ENCODE results near the gene KSR2.

The KSR2 gene

GRCh38 chr12:117486840-117487659 is 481.7 kb downstream of the KSR2 start:
- Histone ChIP-seq H3K36me3 (ENCODE audit: insufficient read depth, low read length) (no peaks in the 10 kb centered on the region), H3K9me3 (ENCODE audit: low read length) (no peaks in the 10 kb centered on the region), H3K9ac (ENCODE audit: low read length) (no peak overlapping the region), H3K4me3 (ENCODE audit: low read depth, low read length, poor library complexity, severe bottlenecking) (no peak overlapping the region), H3K9me2 (ENCODE audit: low read depth, low read length) (no peaks in the 10 kb centered on the region), H3K27me3 (ENCODE audit: insufficient read depth, low read length) (0 out of 2 replicates have a peak, but pooled peaks cover 3% of the 10 kb centered on the region), H3K4me2 (ENCODE audit: low read length) (no peak overlapping the region), H3F3A (ENCODE audit: insufficient read depth, low read length) (no peaks in the 10 kb centered on the region), H3K79me2 (ENCODE audit: insufficient read depth, low read length) (no peaks in the 10 kb centered on the region), H4K20me1 (ENCODE audit: insufficient read depth, low read length) (no peaks in the 10 kb centered on the region), H3K27ac (ENCODE audit: low read depth, low read length, poor library complexity, severe bottlenecking) (no peak overlapping the region), H2AFZ (ENCODE audit: low read length) (no peak overlapping the region), H3K4me1 (ENCODE audit: insufficient read depth, low read length, severe bottlenecking) (no peaks in the 10 kb centered on the region)
- TF ChIP-seq EZH2 (IDR thresholded peaks at IDR 0.05; ENCODE audit: borderline replicate concordance, low read length): no peak
- TF ChIP-seq, protein P1, sequence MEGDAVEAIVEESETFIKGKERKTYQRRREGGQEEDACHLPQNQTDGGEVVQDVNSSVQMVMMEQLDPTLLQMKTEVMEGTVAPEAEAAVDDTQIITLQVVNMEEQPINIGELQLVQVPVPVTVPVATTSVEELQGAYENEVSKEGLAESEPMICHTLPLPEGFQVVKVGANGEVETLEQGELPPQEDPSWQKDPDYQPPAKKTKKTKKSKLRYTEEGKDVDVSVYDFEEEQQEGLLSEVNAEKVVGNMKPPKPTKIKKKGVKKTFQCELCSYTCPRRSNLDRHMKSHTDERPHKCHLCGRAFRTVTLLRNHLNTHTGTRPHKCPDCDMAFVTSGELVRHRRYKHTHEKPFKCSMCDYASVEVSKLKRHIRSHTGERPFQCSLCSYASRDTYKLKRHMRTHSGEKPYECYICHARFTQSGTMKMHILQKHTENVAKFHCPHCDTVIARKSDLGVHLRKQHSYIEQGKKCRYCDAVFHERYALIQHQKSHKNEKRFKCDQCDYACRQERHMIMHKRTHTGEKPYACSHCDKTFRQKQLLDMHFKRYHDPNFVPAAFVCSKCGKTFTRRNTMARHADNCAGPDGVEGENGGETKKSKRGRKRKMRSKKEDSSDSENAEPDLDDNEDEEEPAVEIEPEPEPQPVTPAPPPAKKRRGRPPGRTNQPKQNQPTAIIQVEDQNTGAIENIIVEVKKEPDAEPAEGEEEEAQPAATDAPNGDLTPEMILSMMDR (IDR thresholded peaks at IDR 0.05; ENCODE audit: low read length): no peak

DNA sequence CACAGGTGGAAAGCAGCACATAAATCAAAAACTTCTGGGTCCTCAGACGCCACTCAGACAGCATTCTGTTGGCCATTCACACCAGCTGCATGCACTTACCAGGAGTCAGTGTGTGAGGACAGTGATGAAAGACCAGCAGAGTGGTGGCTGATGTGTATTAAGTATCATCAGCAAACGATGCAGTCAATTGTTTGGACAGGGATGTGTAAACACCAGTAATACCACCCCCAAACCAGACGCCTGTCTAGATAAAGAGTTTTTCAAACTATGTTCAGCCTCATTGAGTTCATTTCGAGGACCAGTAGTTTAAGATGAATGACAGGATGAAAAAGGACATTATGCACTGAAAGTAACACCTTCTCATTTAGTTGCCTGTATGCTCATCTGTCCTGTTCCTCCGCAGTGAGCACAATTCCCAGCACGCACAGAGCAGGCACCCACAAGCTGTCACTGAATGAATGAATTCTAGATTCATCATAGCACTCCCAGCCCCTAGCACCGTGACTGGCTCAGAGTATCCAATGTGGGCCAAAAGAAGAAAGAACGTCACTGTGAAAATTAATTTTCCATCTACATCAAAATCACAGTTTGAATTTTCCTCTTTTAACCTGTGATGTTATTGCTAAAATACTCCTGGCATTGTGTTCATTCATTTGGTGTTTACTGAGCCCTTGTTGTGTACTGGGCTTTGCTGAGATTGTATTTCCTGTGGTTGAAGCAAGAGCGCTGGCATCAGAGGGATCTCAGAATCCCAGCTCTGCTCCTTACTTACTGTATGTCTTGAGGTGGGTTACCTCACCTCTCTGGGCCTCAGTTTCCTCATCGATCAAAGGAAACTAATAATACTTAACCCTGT is 482.6 kb downstream of the KSR2 start:
- TF ChIP-seq, protein P1 (IDR thresholded peaks at IDR 0.05; ENCODE audit: low read length): no peak
- TF ChIP-seq EZH2 (IDR thresholded peaks at IDR 0.05; ENCODE audit: borderline replicate concordance, low read length): no peak
- no peaks in the 10 kb centered on the region for H3K9me2 ChIP-seq (ENCODE audit: low read depth, low read length)
- no peak overlapping the region for H2AFZ ChIP-seq (ENCODE audit: low read length)
- no peaks in the 10 kb centered on the region for H3K36me3 ChIP-seq (ENCODE audit: insufficient read depth, low read length)
- 0 out of 2 replicates have a peak, but pooled peaks cover 3% of the 10 kb centered on the region for H3K27me3 ChIP-seq (ENCODE audit: insufficient read depth, low read length)
- no peak overlapping the region for H3K4me3 ChIP-seq (ENCODE audit: low read depth, low read length, poor library complexity, severe bottlenecking)
- H3K4me2 ChIP-seq (ENCODE audit: low read length): no peak overlapping the region
- H3K9ac ChIP-seq (ENCODE audit: low read length): no peak overlapping the region
- H3F3A ChIP-seq (ENCODE audit: insufficient read depth, low read length): no peaks in the 10 kb centered on the region
- H3K79me2 ChIP-seq (ENCODE audit: insufficient read depth, low read length): no peaks in the 10 kb centered on the region
- no peaks in the 10 kb centered on the region for H4K20me1 ChIP-seq (ENCODE audit: insufficient read depth, low read length)
- no peaks in the 10 kb centered on the region for H3K9me3 ChIP-seq (ENCODE audit: low read length)
- H3K27ac ChIP-seq (ENCODE audit: low read depth, low read length, poor library complexity, severe bottlenecking): no peak overlapping the region
- no peaks in the 10 kb centered on the region for H3K4me1 ChIP-seq (ENCODE audit: insufficient read depth, low read length, severe bottlenecking)

DNA sequence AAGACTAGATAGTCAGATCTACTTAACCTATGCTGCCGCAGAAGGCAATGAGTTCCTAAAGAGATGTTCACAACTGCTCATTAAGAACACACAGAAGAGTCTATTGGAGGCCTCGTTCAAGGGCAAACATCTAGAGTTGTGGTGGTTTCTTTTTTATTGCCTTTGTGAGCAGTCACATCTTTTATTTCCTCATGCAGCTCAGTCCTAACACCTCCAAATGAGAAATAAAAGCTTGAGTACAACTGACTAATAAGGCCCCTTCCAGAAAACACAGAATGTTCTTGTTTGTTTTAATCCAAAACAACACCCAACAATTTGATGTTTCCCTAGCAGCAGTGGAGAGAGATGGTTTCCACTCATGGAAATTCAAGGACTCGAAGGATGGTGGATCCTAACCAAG is 483.9 kb downstream of the KSR2 start:
- no peaks in the 10 kb centered on the region for H3K4me1 ChIP-seq (ENCODE audit: insufficient read depth, low read length, severe bottlenecking)
- TF ChIP-seq, protein P1 (IDR thresholded peaks at IDR 0.05; ENCODE audit: low read length): no peak
- no peak for TF ChIP-seq EZH2 (IDR thresholded peaks at IDR 0.05; ENCODE audit: borderline replicate concordance, low read length)
- no peak overlapping the region for H3K4me2 ChIP-seq (ENCODE audit: low read length)

More for the DNA sequence above, 483.9 kb downstream of the KSR2 start:
- H4K20me1 ChIP-seq (ENCODE audit: insufficient read depth, low read length): no peaks in the 10 kb centered on the region
- no peak overlapping the region for H2AFZ ChIP-seq (ENCODE audit: low read length)
- H3K9me2 ChIP-seq (ENCODE audit: low read depth, low read length): no peaks in the 10 kb centered on the region
- H3K4me3 ChIP-seq (ENCODE audit: low read depth, low read length, poor library complexity, severe bottlenecking): no peak overlapping the region
- 0 out of 2 replicates have a peak, but pooled peaks cover 3% of the 10 kb centered on the region for H3K27me3 ChIP-seq (ENCODE audit: insufficient read depth, low read length)
- no peaks in the 10 kb centered on the region for H3F3A ChIP-seq (ENCODE audit: insufficient read depth, low read length)
- no peak overlapping the region for H3K9ac ChIP-seq (ENCODE audit: low read length)
- H3K36me3 ChIP-seq (ENCODE audit: insufficient read depth, low read length): no peaks in the 10 kb centered on the region
- H3K79me2 ChIP-seq (ENCODE audit: insufficient read depth, low read length): no peaks in the 10 kb centered on the region
- H3K27ac ChIP-seq (ENCODE audit: low read depth, low read length, poor library complexity, severe bottlenecking): no peak overlapping the region
- H3K9me3 ChIP-seq (ENCODE audit: low read length): no peaks in the 10 kb centered on the region
